ENCODE measurements around the gene KBTBD4.
"Not testable (repeated sequence)": the region's sequence is repeated elsewhere in the genome, so short reads cannot be mapped to it uniquely, and the experiment has no call there.

KBTBD4 gene

DNA sequence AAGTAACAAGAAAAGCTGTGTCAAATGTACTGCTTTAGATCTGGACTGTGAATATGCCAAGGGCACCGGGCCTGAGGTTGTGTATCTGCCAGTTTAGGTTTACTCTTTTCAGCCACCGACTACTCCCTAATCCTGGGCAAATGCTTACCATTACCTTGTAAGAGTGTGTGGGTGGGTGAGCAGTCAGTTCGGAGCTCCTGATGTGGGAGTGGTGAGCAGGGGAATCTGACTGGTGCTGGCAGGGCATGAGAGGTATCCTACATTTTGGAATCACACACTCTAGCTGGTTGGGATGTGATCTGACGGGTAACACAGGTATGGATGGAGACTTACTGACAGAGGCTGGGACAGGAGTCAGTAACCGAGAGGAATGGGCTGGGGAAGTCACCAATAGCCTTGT, 5.1 kb upstream of the KBTBD4 start:
- Mint-ChIP-seq H3K27ac (no peak overlapping the region), H3K4me1 (peaks cover 10% of the 10 kb centered on the region), H3K4me3 (no peak overlapping the region), H3K36me3 (peaks cover 14% of the 10 kb centered on the region), H3K9me3 (no peaks in the 10 kb centered on the region), H3K27me3 (no peaks in the 10 kb centered on the region)
- DNase-seq (ENCODE audit: low spot score in 2 of 2), result no peak
- no peak for ATAC-seq (ENCODE audit: low read depth)

DNA sequence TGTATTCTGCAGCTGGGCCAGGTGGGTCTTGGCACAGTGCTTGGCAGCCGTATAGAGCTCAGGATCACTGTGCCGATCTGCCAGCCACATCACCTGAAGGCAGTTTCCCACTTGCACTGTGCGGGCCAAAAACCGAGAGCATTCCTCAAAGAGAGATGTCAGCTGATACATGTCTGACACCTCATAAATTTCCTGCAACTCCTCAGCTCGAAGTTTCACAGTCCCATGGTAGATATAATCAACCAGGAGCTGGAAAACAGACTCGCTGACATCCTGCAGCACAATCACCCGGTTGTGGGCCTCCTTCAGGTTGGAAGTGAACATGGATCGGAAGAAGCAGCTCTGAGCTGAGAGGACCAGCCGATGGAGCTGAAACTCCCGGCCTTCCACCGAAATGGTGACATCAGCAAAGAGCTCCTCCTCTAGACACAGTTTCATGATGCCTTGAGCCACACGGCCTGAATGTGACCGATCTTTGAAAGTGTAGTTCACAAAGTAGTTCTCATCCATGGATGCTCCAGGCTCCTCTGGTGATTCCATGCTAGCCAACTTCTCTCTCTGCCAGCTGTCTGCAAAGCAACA, 1.2 kb downstream of the KBTBD4 start:
- peak overlapping the region; percentile 100 for H3K4me3 Mint-ChIP-seq

DNA sequence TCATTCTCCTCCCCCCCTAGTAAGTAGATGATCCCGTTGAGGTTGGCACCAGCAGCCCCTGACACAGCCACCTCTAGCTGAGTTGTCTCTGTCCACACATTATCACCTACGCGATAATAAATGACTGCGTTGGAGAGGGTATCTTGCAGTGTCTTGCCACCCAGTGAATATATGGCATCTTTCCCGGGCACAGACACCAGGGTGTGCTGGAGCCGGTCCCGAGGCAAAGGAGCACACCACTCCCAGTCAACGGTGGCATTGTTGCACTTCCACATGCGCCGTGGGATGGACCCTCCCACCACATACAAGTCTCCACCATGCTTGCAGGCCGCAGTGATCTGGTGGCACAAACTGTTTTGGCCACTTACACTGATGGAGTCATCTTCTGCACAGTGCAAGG, 5.4 kb downstream of the KBTBD4 start:
- H3K27me3 Mint-ChIP-seq, result no peaks in the 10 kb centered on the region
- ATAC-seq (ENCODE audit: low read depth), result no peak
- no peaks in the 10 kb centered on the region for H3K9me3 Mint-ChIP-seq
- no peak overlapping the region for H3K4me3 Mint-ChIP-seq
- H3K36me3 Mint-ChIP-seq, result peaks cover 17% of the 10 kb centered on the region
- DNase-seq (ENCODE audit: low spot score in 2 of 2), result no peak
- H3K4me1 Mint-ChIP-seq, result peaks cover 8% of the 10 kb centered on the region
- no peak overlapping the region for H3K27ac Mint-ChIP-seq

More for the DNA sequence above, 1.2 kb downstream of the KBTBD4 start:
- DNase-seq (ENCODE audit: low spot score in 2 of 2), result no peak
- Mint-ChIP-seq H3K27ac (no peak overlapping the region), H3K27me3 (no peaks in the 10 kb centered on the region), H3K9me3 (no peaks in the 10 kb centered on the region), H3K36me3 (peaks cover 18% of the 10 kb centered on the region), H3K4me1 (peaks cover 17% of the 10 kb centered on the region)
- ATAC-seq (ENCODE audit: low read depth), result no peak

DNA sequence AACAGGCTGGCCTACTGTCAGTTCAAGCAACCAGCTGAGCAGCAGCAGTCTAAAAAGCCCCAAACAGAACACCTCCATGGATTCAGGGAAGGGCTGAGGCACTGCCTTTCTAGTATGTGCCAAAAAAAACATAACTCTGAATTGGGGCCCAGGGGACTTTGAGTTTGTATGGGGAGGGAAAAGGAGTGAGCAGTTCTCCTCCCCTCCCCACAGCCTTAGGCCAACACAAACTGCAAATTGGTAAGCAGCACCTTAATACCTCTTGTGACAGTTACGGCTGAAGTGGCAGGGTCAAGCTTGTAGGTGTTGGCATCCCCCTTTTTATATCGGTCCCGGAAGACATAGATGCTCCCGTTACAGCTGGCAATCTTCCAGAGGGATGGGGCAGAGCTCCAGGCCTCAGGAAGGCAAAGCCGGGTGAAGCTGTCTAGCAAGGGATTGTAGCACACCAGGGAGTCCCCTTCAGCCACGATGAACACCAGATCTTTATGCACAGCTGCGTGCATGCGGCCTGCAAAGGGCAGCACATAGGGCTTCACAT, 6.0 kb downstream of the KBTBD4 start:
- Mint-ChIP-seq H3K36me3 (peaks cover 17% of the 10 kb centered on the region), H3K9me3 (no peaks in the 10 kb centered on the region), H3K27me3 (no peaks in the 10 kb centered on the region), H3K4me1 (peaks cover 8% of the 10 kb centered on the region), H3K4me3 (no peak overlapping the region), H3K27ac (no peak overlapping the region)
- DNase-seq (ENCODE audit: low spot score in 2 of 2) (no peak), ATAC-seq (ENCODE audit: low read depth) (no peak)

DNA sequence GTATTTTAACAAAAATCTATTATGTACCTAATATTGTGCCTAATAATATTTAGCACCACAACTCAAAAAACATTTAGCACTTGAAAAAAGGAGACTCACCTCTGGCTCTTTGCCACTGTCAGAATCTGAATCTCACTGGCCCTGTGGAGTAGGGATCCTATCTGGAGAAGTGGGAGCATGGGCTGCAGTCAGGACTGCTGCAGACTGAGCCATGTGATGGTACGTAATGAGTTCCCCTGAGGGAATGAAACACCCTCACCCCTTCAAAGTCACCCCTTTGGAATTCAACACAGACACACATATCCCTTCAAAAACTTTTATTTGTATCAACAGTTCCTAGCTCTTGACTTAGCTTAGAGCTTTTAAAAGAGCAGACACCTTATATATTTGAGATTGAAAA, 6.9 kb downstream of the KBTBD4 start:
- H3K27me3 Mint-ChIP-seq, result no peaks in the 10 kb centered on the region
- peaks cover 5% of the 10 kb centered on the region for H3K4me1 Mint-ChIP-seq
- ATAC-seq (ENCODE audit: low read depth) (no peak), DNase-seq (ENCODE audit: low spot score in 2 of 2) (no peak)
- H3K4me3 Mint-ChIP-seq, result no peak overlapping the region
- H3K27ac Mint-ChIP-seq, result no peak overlapping the region
- H3K9me3 Mint-ChIP-seq, result no peaks in the 10 kb centered on the region
- H3K36me3 Mint-ChIP-seq, result peaks cover 15% of the 10 kb centered on the region

DNA sequence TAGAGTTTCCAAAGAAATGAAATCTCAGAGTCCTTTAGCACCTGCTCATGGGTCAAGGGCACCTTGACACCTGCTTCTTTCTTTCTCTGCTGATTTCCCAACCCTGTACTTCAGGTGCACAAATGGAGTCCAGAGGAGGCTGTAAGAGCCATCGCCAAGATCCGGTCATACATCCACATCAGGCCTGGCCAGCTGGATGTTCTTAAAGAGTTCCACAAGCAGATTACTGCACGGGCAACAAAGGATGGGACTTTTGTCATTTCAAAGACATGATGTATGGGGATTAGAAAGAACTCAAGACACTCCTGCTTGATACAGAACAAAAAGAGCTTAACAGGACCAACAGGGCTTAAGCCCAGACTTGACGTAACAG, 7.4 kb downstream of the KBTBD4 start:
- ATAC-seq (ENCODE audit: low read depth), result no peak
- Mint-ChIP-seq H3K27ac (peak overlapping the region; percentile 38), H3K27me3 (no peaks in the 10 kb centered on the region), H3K9me3 (no peaks in the 10 kb centered on the region), H3K4me1 (peaks cover 9% of the 10 kb centered on the region), H3K4me3 (no peak overlapping the region), H3K36me3 (peaks cover 15% of the 10 kb centered on the region)
- no peak for DNase-seq (ENCODE audit: low spot score in 2 of 2)

DNA sequence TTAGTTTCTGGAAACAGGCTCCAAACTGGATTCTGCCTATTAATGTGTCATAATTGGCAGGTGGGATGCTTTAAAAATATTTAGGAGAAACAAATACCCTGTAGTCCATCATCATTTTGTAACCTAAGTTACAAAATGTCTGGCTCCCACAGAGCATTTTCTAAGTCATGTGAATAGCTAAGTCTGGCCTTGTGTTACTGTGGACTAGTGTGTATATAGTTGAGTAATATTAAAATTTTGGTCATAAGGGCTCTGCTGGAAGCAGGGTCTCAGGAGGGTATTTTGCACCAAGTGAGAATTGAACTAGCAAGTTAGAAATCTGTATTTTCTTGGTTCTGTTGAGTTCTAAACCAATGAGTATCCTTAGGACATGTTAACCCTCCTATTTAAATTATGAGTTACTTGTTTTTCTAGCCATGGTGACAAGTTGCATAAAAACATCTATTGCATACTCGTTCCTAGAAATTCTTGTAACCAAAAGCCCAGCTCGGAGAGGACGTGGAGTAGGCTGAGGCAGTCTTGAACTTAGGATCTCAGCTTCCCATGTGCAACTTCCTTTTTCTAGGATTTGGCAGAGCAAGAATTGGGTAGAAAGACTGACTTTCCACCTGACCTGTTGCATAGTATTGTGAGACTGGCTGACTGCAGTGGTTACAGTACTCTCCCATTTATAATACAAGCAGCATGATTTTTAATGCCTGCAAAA, 8.0 kb downstream of the KBTBD4 start:
- Mint-ChIP-seq H3K27me3 (no peaks in the 10 kb centered on the region), H3K27ac (peak overlapping the region; percentile 38), H3K36me3 (peaks cover 15% of the 10 kb centered on the region), H3K4me1 (peaks cover 9% of the 10 kb centered on the region), H3K9me3 (no peaks in the 10 kb centered on the region), H3K4me3 (no peak overlapping the region)
- ATAC-seq (ENCODE audit: low read depth), result no peak
- DNase-seq (ENCODE audit: low spot score in 2 of 2), result no peak

DNA sequence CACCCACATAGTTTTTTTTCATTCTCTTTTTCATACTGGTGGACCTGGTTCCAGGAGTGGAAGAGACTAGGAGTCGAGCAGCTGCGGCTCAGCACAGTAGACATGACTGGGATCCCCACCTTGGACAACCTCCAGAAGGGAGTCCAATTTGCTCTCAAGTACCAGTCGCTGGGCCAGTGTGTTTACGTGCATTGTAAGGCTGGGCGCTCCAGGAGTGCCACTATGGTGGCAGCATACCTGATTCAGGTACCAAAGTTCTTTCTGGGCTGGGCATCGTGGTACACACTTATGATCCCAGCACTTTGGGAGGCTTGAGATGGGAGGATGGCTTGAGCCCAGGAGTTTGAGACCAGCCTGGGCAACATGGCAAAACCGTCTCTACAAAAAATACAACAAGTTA, 9.1 kb downstream of the KBTBD4 start:
- Mint-ChIP-seq H3K4me3 (no peak overlapping the region), H3K27ac (no peak overlapping the region), H3K9me3 (no peaks in the 10 kb centered on the region), H3K27me3 (no peaks in the 10 kb centered on the region), H3K4me1 (peaks cover 13% of the 10 kb centered on the region), H3K36me3 (peaks cover 12% of the 10 kb centered on the region)
- DNase-seq (ENCODE audit: low spot score in 2 of 2), result no peak
- no peak for ATAC-seq (ENCODE audit: low read depth)

DNA sequence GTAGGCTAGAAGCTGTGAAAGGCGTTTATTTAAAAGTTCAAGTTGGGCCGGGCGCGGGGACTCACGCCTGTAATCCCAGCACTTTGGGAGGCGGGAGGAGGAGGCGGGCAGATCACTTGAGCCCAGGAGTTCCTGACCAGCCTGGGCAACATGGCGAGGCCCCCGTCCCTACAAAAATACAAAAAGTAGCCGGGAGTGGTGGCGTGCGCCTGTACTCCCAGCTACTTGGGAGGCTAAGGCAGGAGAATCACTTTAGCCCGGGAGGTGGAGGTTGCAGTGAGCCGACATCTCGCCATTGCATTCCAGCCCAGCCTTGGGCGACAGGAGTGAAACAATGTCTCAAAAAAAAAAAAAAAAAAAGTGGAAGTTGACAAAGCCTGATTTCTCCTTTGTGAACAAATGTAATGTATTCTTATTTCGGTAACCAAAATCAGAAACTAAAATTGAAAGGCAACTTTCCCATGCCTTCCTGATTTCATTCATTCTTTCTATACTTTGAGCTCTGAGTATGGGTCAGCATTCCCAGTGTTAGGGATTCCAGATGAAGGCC, 12.5 kb downstream of the KBTBD4 start:
- no peak for ATAC-seq (ENCODE audit: low read depth)
- no peaks in the 10 kb centered on the region for H3K27me3 Mint-ChIP-seq
- peaks cover 10% of the 10 kb centered on the region for H3K4me1 Mint-ChIP-seq
- H3K27ac Mint-ChIP-seq, result peak overlapping the region; percentile 61
- peaks cover under 1% of the 10 kb centered on the region for H3K36me3 Mint-ChIP-seq
- no peaks in the 10 kb centered on the region for H3K9me3 Mint-ChIP-seq
- no peak for DNase-seq (ENCODE audit: low spot score in 2 of 2)
- peak overlapping the region; percentile 84 for H3K4me3 Mint-ChIP-seq

DNA sequence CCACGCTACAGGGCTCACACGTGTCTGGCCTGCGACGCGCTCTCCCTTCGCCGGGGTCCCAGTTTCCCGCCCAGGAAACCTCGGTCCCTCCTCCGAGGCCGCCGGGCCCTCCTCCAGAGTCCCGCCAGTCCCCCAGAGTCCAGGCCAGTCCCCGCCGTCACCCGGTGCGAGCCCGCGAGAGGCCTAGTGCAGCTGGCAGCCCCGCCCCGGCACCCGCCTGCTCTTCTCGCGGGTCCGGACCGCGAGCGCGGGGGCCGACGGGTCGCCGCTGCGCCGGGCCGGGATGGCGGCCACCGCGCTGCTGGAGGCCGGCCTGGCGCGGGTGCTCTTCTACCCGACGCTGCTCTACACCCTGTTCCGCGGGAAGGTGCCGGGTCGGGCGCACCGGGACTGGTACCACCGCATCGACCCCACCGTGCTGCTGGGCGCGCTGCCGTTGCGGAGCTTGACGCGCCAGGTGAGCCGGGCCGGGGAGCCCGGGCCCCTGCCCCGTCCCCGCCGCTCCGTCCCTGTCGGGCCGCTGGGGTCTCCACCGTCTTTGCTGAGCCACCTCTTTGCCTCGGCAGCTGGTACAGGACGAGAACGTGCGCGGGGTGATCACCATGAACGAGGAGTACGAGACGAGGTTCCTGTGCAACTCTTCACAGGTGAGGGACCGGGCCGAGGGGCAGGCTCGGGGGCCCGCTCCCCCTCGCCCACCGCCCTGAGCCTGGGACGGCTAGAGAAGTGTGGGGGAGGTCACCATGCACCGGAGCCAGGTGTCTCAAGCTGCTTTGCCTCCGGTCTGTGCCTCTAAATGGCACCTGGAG, 13.2 kb downstream of the KBTBD4 start, which contains the start of gene PTPMT1:
PTPMT1 (plus strand) TSS at position 260 of the 809 bp plus-strand sequence; CDS start at position 284, 24 bp downstream.
- Mint-ChIP-seq H3K9me3 (no peaks in the 10 kb centered on the region), H3K4me3 (peak within 1 kb of the TSS; percentile 84), H3K36me3 (no peaks in the 10 kb centered on the region), H3K27me3 (no peaks in the 10 kb centered on the region), H3K4me1 (peaks cover 10% of the 10 kb centered on the region), H3K27ac (peak within 1 kb of the TSS; percentile 61)
- DNase-seq (ENCODE audit: low spot score in 2 of 2), result peak; percentile 45 to 55
- ATAC-seq (ENCODE audit: low read depth), result peak; percentile 91

DNA sequence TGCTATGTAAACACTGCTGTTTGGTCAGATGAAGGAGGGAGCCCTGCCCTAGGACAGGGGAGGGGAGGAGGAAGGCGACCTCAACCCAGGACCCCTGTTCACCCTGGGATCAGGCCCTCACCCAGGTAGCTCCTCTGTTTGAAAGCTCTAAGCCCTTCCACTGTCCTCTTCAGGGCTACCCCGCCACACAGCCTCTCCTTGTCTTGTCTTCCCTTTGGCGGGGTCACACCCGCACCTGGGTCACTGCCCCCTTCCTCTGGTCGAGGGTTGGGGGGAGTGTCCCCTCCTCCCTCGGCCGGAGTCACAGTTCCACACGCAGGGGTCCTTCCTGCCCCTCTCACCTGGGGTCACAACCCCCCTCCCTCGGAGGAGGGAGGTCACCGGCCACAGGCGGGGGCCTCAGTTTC, 13.8 kb downstream of the KBTBD4 start:
- ATAC-seq (ENCODE audit: low read depth) (no peak), DNase-seq (ENCODE audit: low spot score in 2 of 2) (peak in 1 of 2 donors; percentile 19)
- Mint-ChIP-seq H3K4me3 (peak overlapping the region; percentile 84), H3K27ac (peak overlapping the region; percentile 61), H3K9me3 (no peaks in the 10 kb centered on the region), H3K36me3 (no peaks in the 10 kb centered on the region), H3K4me1 (peaks cover 10% of the 10 kb centered on the region), H3K27me3 (no peaks in the 10 kb centered on the region)

DNA sequence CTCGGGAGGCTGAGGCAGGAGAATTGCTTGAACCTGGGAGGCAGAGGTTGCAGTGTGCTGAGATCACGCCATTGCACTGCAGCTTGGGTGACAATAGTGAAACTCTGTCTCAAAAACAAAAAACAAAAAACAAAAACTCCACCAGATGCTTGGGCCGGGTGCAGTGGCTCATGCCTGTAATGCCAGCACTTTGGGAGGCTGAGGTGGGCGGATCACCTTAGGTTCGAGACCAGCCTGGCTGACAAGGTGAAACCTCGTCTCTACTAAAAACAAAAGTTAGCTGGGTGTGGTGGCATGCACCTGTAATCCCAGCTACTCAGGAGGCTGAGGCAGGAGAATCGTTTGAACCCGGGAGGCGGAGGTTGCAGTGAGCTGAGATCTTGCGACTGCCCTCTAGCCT, 14.4 kb downstream of the KBTBD4 start:
- not testable (repeated sequence) for DNase-seq (ENCODE audit: low spot score in 2 of 2); ATAC-seq (ENCODE audit: low read depth); H3K27me3 Mint-ChIP-seq; H3K27ac Mint-ChIP-seq; H3K36me3 Mint-ChIP-seq; H3K4me1 Mint-ChIP-seq; H3K9me3 Mint-ChIP-seq
- H3K4me3 Mint-ChIP-seq, result peak overlapping the region; percentile 52

DNA sequence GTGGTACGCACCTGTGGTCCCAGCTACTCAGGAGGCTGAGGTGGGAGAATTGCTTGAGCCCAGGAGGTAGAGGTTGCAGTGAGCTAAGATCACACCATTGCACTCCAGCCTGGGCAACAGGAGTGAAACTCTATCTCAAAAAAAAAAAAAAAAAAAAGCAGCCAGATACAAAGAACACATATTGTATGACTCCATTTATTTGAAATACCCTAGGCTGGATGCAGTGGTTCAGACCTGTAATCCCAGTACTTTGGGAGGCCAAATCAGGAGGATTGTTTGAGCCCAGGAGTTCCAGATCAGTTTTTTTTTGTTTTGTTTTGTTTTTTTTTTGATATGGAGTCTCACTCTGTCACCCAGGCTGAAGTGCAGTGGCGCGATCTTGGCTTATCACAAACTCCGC, 16.4 kb downstream of the KBTBD4 start:
- ATAC-seq (ENCODE audit: low read depth), result not testable (repeated sequence)

DNA sequence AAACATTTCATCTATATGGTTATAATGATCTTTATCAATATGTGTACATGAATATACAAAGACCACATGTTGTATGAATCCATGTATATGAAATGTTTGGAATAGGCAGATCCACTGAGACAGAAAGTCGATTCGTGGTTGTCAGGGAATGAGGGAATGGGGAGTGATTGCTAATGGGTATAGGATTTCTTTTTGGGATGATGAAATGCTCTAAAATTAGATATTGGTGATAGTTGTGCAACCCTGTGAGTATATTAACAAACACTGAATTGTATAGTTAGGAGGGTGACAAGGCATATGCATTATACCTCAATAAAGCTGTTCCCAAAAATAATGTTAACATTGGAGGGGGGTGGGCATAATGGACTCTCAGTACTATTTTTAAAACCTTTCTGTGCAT, 18.3 kb downstream of the KBTBD4 start:
- no peak overlapping the region for H3K27ac Mint-ChIP-seq
- no peaks in the 10 kb centered on the region for H3K9me3 Mint-ChIP-seq
- H3K27me3 Mint-ChIP-seq, result no peaks in the 10 kb centered on the region
- no peak overlapping the region for H3K4me3 Mint-ChIP-seq
- peaks cover 6% of the 10 kb centered on the region for H3K4me1 Mint-ChIP-seq
- no peak for ATAC-seq (ENCODE audit: low read depth)
- no peaks in the 10 kb centered on the region for H3K36me3 Mint-ChIP-seq
- DNase-seq (ENCODE audit: low spot score in 2 of 2), result no peak

More for the DNA sequence above, 16.4 kb downstream of the KBTBD4 start:
- not testable (repeated sequence) for H3K27ac Mint-ChIP-seq; H3K4me1 Mint-ChIP-seq; H3K4me3 Mint-ChIP-seq; DNase-seq (ENCODE audit: low spot score in 2 of 2); H3K9me3 Mint-ChIP-seq; H3K36me3 Mint-ChIP-seq; H3K27me3 Mint-ChIP-seq
